AG08396 (cell line): ENCODE measurements around the gene SBNO1.
A peak's percentile ranks its signal among the peaks of the same experiment; 100 is the strongest.
"Not testable (repeated sequence)": the region's sequence is repeated elsewhere in the genome, so short reads cannot be mapped to it uniquely, and the experiment has no call there.

ENCODE experiments used
- DNase-seq: peaks from one replicate; pipeline ENCODE4 v3.0.0; 2012; ENCODE audit warnings: low spot score, mixed read lengths

Gene SBNO1

GRCh38 chr12:123346946-123347345 lies 17.7 kb downstream of the SBNO1 start:
- no peak for DNase-seq

GRCh38 chr12:123344086-123344485 lies 20.6 kb downstream of the SBNO1 start:
- no peak for DNase-seq

- no peak for DNase-seq
Observed at GRCh38 chr12:123337070-123337469, 27.6 kb downstream of the SBNO1 start.

GRCh38 chr12:123336530-123336929 lies 28.1 kb downstream of the SBNO1 start:
- DNase-seq = no peak

- DNase-seq = no peak
Observed at GRCh38 chr12:123335490-123335889, 29.2 kb downstream of the SBNO1 start.

- no peak for DNase-seq
Observed at GRCh38 chr12:123329799-123330198, 34.8 kb downstream of the SBNO1 start.

GRCh38 chr12:123319826-123320225 lies 44.8 kb downstream of the SBNO1 start:
- no peak for DNase-seq

- DNase-seq = no peak
Observed at GRCh38 chr12:123319273-123319672, 45.4 kb downstream of the SBNO1 start.

- not testable (repeated sequence) for DNase-seq
Observed at GRCh38 chr12:123313046-123313445, 51.6 kb downstream of the SBNO1 start.

- DNase-seq = no peak
Observed at GRCh38 chr12:123306200-123306599, 58.4 kb downstream of the SBNO1 start.

- no peak for DNase-seq
Observed at GRCh38 chr12:123305136-123305535, 59.5 kb downstream of the SBNO1 start.

- no peak for DNase-seq
Observed at GRCh38 chr12:123293178-123293760, 71.4 kb downstream of the SBNO1 start.

- no peak for DNase-seq
Observed at GRCh38 chr12:123289911-123290310, 74.7 kb downstream of the SBNO1 start.

- DNase-seq = no peak
Observed at GRCh38 chr12:123288751-123289346, 75.8 kb downstream of the SBNO1 start.

GRCh38 chr12:123286652-123287373 lies 77.8 kb downstream of the SBNO1 start:
- no peak for DNase-seq

- DNase-seq = no peak
Observed at GRCh38 chr12:123284669-123285068, 80.0 kb downstream of the SBNO1 start.

GRCh38 chr12:123283461-123283860 lies 81.2 kb downstream of the SBNO1 start:
- no peak for DNase-seq

GRCh38 chr12:123282111-123282510 lies 82.5 kb downstream of the SBNO1 start:
- DNase-seq = no peak

- no peak for DNase-seq
Observed at GRCh38 chr12:123280971-123281370, 83.7 kb downstream of the SBNO1 start.

- no peak for DNase-seq
Observed at GRCh38 chr12:123278101-123278627, 86.5 kb downstream of the SBNO1 start.

- no peak for DNase-seq
Observed at GRCh38 chr12:123273166-123273565, 91.5 kb downstream of the SBNO1 start.

- peak; percentile 92 for DNase-seq
Observed at GRCh38 chr12:123271001-123271668, 93.5 kb downstream of the SBNO1 start.
